ENCODE data around the gene KLF13. TPM values are rescaled to one million over a fixed set of nuclear protein-coding genes. Genes with fewer than 3 reads are reported as not detected.

The KLF13 gene
- total RNA-seq, 1 donor from 2014 or later = 30.9 TPM

GRCh38 chr15:31305796-31306425, 20.7 kb upstream of the KLF13 start:
- Histone ChIP-seq H3K9me3 (no peaks in the 10 kb centered on the region), H3K27ac (no peak overlapping the region), H3K36me3 (no peaks in the 10 kb centered on the region), H3K27me3 (no peaks in the 10 kb centered on the region), H3K4me1 (peaks cover 27% of the 10 kb centered on the region), H3K4me3 (no peak overlapping the region)
- TF ChIP-seq POLR2A (IDR thresholded peaks at IDR 0.05) (no peak), POLR2AphosphoS5 (IDR thresholded peaks at IDR 0.05; ENCODE audit: insufficient read depth in 1 of 2, low read depth in 1 of 2) (no peak), CTCF (IDR thresholded peaks at IDR 0.05) (no peak)
- intact Hi-C loops (cut with DNase I) = no loop called here
- no peak for DNase-seq (ENCODE audit: extremely low spot score in 2 of 2)

- no peak for TF ChIP-seq POLR2AphosphoS5 (IDR thresholded peaks at IDR 0.05; ENCODE audit: insufficient read depth in 1 of 2, low read depth in 1 of 2)
- TF ChIP-seq POLR2A (IDR thresholded peaks at IDR 0.05) = no peak
- TF ChIP-seq CTCF (IDR thresholded peaks at IDR 0.05) = no peak
- Histone ChIP-seq H3K4me3 (no peak overlapping the region), H3K4me1 (peaks cover 21% of the 10 kb centered on the region), H3K27ac (no peak overlapping the region), H3K27me3 (no peaks in the 10 kb centered on the region), H3K9me3 (no peaks in the 10 kb centered on the region), H3K36me3 (no peaks in the 10 kb centered on the region)
- peak in 1 of 2 donors; percentile 95 for DNase-seq (ENCODE audit: extremely low spot score in 2 of 2)
- intact Hi-C loops (cut with DNase I) = no loop called here
Measured at GRCh38 chr15:31306426-31307269, 20.0 kb upstream of the KLF13 start.

GRCh38 chr15:31307270-31308184, 19.1 kb upstream of the KLF13 start:
- Histone ChIP-seq H3K9me3 (no peaks in the 10 kb centered on the region), H3K27ac (no peak overlapping the region), H3K4me3 (no peak overlapping the region), H3K4me1 (peaks cover 20% of the 10 kb centered on the region), H3K36me3 (no peaks in the 10 kb centered on the region), H3K27me3 (no peaks in the 10 kb centered on the region)
- peak in 1 of 2 donors; percentile 81 for DNase-seq (ENCODE audit: extremely low spot score in 2 of 2)
- intact Hi-C loops (cut with DNase I) = no loop called here
- TF ChIP-seq POLR2A (IDR thresholded peaks at IDR 0.05) (no peak), CTCF (IDR thresholded peaks at IDR 0.05) (no peak), POLR2AphosphoS5 (IDR thresholded peaks at IDR 0.05; ENCODE audit: insufficient read depth in 1 of 2, low read depth in 1 of 2) (no peak)

GRCh38 chr15:31308185-31308639, 18.4 kb upstream of the KLF13 start:
- H3K27me3 ChIP-seq = no peaks in the 10 kb centered on the region
- H3K9me3 ChIP-seq = peaks cover 2% of the 10 kb centered on the region
- no peak overlapping the region for H3K4me3 ChIP-seq
- peak in 1 of 2 donors; percentile 82 for DNase-seq (ENCODE audit: extremely low spot score in 2 of 2)
- H3K4me1 ChIP-seq = peaks cover 13% of the 10 kb centered on the region
- no peak overlapping the region for H3K27ac ChIP-seq
- no peak for TF ChIP-seq POLR2AphosphoS5 (IDR thresholded peaks at IDR 0.05; ENCODE audit: insufficient read depth in 1 of 2, low read depth in 1 of 2)
- no peak for TF ChIP-seq CTCF (IDR thresholded peaks at IDR 0.05)
- no peak for TF ChIP-seq POLR2A (IDR thresholded peaks at IDR 0.05)
- no peaks in the 10 kb centered on the region for H3K36me3 ChIP-seq
- intact Hi-C loops (cut with DNase I) = no loop called here

All from vagina (tissue), 2 donors.